DND-41 (cell line): ENCODE measurements around the gene GSTO1.

ENCODE experiments used
- CTCF ChIP-seq: IDR thresholded peaks from 2 replicates; pipeline ENCODE4 v1.5.1; 2012; ENCODE audit warnings: borderline replicate concordance, low read length, moderate library complexity, mild to moderate bottlenecking; ENCODE audit not compliant: poor library complexity, severe bottlenecking; ENCODE audit errors: extremely low read depth
- EZH2 ChIP-seq: IDR thresholded peaks from 3 replicates; pipeline ENCODE4 v1.6.1; 2012; ENCODE audit warnings: borderline replicate concordance, low read depth, mild to moderate bottlenecking, moderate library complexity, low read length, inconsistent platforms; ENCODE audit not compliant: severe bottlenecking

GRCh38 chr10:104262055-104262454, 7.4 kb downstream of the GSTO1 start:
- TF ChIP-seq CTCF (no peak), EZH2 (no peak)
